ENCODE results near the gene DHRS3. TPM values are rescaled to one million over a fixed set of nuclear protein-coding genes. Genes with fewer than 3 reads are reported as not detected.
"Not testable (repeated sequence)": the region's sequence is repeated elsewhere in the genome, so short reads cannot be mapped to it uniquely, and the experiment has no call there.

DHRS3 gene
- polyA plus RNA-seq, 3 donors, result 83.1 to 93.6 (median 83.7) TPM

DNA sequence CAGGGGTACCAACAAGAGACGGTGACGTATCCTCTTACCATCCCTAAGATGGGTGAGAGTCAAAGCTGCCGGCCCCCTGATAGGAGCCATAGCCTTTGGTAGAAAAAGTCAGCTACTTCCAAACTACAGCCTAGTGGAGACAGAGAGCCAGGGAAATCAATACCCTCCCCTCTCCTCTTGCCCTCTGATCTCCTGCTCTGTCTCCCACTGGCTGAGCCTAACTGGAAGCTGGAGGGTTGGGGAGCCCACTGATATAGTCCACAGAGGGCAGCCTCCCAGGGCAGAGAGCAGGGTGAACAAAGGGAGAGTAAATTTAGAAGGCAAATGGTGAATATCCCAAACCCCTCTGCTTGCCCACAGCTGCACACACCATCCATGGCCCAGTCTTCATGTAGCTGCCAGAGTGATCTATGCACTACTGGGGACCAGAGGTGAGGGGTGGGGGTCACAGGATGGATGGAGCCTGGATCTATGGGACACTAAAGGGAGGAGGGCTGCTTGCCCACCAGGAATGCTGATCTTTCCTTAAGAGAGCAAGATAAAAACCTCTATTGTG lies 80.0 kb downstream of the DHRS3 start:
- DNase-seq (ENCODE audit: extremely low read depth in 1 of 11, low read depth in 9 of 11, low spot score in 4 of 11), result no peak

DNA sequence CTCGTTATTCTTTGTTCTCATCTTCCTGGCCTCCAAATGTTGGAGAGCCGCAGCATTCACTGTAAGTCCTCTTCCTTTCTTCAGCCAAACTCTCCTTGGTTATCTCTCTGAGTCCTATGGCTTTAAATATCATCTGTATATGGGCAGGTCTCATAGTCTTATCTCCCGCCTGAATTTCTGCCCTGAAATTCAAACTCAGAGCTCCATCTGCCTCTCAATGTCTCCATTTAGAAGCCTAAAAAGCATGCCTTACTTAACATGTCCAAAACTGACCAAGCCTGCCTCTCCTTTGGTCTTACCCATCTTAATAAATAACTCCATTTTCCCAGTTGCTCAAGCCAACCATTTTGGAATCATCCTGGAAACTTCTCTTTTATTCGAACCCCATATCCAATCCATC lies 80.7 kb downstream of the DHRS3 start:
- DNase-seq (ENCODE audit: extremely low read depth in 1 of 11, low read depth in 9 of 11, low spot score in 4 of 11), result no peak

- no peak for DNase-seq (ENCODE audit: extremely low read depth in 1 of 11, low read depth in 9 of 11, low spot score in 4 of 11)
These were observed 81.9 kb downstream of the DHRS3 start for GRCh38 chr1:12536023-12536639.

- DNase-seq (ENCODE audit: extremely low read depth in 1 of 11, low read depth in 9 of 11, low spot score in 4 of 11), result no peak
These were observed 85.3 kb downstream of the DHRS3 start for GRCh38 chr1:12532405-12533315.

DNA sequence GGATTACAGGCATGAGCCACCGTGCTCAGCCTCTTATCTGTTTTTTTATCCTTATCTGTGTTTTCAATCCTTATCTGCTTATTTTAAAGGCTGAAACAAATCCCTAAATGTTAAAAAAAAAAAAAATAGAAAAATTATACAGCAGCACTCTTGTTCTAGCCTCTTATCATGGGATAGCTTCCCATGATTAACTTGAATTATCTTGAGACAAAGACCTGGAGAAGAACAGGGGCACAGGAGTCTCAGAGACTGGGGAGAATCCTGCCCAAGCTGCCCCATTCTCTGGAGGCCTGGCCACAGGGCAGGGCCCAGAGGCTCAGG lies 86.9 kb downstream of the DHRS3 start:
- no peak for DNase-seq (ENCODE audit: extremely low read depth in 1 of 11, low read depth in 9 of 11, low spot score in 4 of 11)

DNA sequence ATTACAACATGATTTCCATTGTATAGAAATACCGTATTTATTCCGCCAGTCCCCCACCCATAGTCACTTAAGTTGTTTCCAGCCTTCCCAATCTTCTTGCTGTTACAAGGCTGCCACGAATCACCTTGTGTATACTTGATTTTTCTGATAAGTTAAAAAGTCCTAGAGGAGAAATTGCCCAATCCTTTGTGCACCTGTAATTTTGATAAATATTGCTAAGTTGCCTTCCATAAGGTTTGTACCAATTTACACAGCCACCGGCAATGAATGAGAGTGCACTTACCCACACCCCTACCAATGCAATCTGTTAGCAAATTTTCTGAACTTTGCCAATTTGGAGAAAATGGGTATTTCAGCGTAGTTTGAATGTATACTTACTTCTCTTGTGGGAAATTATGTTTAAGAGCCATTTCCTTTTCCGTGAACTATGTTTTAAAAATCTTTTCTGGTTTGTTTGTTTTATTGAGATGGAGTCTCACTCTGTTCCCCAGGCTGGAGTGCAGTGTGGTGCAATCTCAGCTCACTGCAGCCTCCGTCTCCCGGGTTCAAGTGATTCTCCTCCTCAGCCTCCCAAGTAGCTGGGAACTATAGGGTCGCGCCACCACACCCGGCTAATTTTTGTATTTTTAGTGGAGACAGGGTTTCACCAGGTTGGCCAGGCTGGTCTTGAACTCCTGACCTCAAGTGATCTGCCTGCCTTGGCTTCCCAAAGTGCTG lies 87.4 kb downstream of the DHRS3 start:
- no peak for DNase-seq (ENCODE audit: extremely low read depth in 1 of 11, low read depth in 9 of 11, low spot score in 4 of 11)

DNA sequence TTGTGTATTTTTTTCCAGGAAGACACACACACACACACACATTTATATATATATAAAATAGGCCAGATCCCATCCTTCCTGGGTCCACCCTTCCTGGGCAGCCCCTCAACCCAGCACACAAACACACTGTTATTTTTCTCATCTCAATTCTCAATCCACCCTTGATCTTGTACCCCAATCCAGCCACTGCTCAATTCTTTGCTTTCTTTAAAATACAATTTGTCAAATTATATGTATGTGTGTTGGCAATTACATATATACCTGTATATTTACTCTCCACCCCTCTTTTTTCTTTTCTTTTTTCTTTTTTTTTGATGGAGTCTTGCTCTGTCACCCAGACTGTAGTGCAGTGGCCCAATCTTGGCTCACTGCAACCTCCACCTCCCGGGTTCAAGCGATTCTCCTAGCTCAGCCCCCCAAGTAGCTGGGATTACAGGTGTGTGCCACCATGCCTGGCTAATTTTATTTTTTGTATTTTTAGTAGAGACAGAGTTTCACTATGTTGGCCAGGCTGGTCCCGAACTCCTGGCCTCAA lies 88.3 kb downstream of the DHRS3 start:
- no peak for DNase-seq (ENCODE audit: extremely low read depth in 1 of 11, low read depth in 9 of 11, low spot score in 4 of 11)

GRCh38 chr1:12528021-12528852 lies 89.8 kb downstream of the DHRS3 start:
- DNase-seq (ENCODE audit: extremely low read depth in 1 of 11, low read depth in 9 of 11, low spot score in 4 of 11), result no peak

DNA sequence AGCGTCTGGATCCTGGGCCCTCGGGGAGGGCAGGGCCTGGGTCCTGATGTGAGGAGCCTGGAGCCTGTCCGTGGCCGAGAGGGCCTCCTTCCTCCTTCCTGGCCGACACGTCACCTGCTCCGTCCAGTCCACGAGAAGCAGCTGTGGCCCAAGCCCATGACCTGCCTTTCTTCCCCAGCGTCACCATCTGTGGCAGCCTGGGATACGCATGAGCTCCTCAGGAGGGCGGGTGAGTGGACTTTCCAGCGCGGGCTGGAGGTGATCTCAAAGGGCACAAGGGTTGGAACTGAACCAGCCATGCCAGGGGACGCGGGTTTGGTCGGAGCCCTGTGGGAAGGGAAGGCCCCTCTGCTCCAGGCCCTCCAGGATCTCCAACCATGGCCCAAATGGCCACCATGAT lies 90.4 kb downstream of the DHRS3 start:
- no peak for DNase-seq (ENCODE audit: extremely low read depth in 1 of 11, low read depth in 9 of 11, low spot score in 4 of 11)

- DNase-seq (ENCODE audit: extremely low read depth in 1 of 11, low read depth in 9 of 11, low spot score in 4 of 11), result no peak
These were observed 92.5 kb downstream of the DHRS3 start for GRCh38 chr1:12525311-12526181.

DNA sequence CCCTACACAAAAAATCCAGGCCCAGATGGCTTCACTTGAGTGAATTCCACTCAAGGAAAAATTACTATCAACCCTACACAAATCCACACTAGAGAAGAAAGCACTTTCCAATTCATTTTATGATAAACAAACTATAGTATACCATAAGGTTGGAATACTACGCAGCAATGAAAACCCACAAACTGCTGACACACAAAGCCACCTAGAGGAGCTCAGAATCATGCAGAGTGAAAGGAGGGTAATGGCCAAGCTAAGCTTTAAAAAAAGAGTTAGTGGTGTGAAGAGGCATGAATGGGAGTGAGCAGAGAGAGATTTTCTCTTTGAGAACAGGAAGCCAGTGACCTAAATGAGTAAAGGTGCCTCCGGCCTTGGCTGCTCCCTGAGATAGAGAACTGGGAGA lies 93.7 kb downstream of the DHRS3 start:
- DNase-seq (ENCODE audit: extremely low read depth in 1 of 11, low read depth in 9 of 11, low spot score in 4 of 11), result no peak

GRCh38 chr1:12522780-12523179 lies 95.2 kb downstream of the DHRS3 start:
- not testable (repeated sequence) for DNase-seq (ENCODE audit: extremely low read depth in 1 of 11, low read depth in 9 of 11, low spot score in 4 of 11)

- no peak for DNase-seq (ENCODE audit: extremely low read depth in 1 of 11, low read depth in 9 of 11, low spot score in 4 of 11)
These were observed 96.9 kb downstream of the DHRS3 start for GRCh38 chr1:12521096-12521495.

DNA sequence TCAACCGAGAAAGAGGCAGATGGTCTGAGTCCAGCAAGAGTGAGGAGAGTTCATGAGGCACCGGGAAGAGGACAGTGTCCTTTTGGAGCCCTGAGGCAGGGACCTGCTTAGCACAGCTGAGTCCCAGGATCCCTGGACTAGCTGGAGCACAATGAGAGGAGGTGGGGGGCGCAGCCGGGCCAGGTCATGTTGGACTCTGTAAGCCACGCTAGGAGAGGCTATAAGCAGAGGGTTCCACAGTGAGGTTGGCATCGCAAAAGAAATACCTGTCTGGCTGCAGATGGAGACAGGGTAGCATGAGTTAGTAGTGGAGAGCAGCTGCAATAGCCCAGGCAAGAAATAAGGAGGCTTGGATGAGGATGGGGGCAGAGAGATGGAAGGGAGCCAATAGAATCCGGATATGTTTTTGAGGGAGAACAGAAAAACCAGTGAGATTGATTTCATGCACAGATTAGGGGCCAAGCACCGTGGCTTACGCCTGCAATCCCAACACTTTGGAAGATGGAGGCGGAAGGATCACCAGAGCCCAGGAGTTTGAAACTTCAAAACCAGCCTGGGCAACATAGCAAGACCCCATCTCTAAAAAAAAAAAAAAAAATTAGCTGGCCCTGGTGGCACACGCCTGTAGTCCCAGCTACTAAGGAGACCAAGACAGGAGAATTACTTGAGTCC lies 98.2 kb downstream of the DHRS3 start:
- no peak for DNase-seq (ENCODE audit: extremely low read depth in 1 of 11, low read depth in 9 of 11, low spot score in 4 of 11)

DNA sequence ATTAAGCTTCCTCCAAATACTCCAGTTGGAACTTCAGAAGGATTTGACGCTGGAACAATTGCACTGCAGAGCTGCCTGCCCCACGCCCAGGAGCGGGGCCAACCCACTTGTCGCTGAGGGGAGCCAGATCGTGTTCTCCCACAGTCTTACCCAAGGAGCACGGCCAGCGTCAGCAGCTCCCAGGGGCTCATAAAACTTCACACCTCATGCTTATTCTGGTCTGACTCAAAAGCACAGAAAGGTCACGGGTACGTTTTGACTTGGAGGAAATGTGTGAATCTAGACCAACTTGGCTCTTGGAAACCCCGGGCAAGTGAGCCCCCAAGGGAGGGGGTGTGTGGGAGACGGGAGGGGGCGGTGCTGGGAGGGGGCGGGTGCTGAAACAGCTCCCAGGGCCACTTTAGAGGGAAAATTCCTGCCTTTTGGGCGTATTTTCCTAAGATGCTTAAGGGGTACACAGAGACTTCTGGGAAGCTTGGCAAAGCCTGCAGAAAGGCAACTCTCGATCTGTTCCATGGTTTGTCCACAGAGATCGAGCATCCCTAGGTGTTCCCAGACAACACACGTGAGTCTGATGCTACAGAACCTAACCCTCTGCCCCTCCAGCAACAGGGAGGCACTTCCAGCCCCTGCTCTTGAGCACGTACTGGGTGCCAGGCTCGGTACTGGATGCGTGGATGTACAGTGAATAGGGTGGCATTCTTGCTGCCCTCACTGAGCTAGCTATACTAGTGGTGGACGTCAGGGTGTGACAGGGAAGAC lies 98.9 kb downstream of the DHRS3 start:
- DNase-seq (ENCODE audit: extremely low read depth in 1 of 11, low read depth in 9 of 11, low spot score in 4 of 11), result no peak

All from renal cortex interstitium (tissue), 11 donors.